Osteocyte (in vitro differentiated cells): ENCODE measurements around the gene PTK7. TPM values are rescaled to one million over a fixed set of nuclear protein-coding genes. Genes with fewer than 3 reads are reported as not detected.

Experiments used
- DNase-seq: peaks from one replicate; pipeline ENCODE4 v3.0.0; 2021; ENCODE audit warnings: mixed read lengths; ENCODE audit not compliant: unreplicated experiment; ENCODE audit errors: extremely low spot score
- H3K27ac Mint-ChIP-seq: one replicate; pipeline ENCODE4 v1.8.0; 2021; ENCODE audit warnings: mild to moderate bottlenecking, mixed read lengths; ENCODE audit not compliant: unreplicated experiment
- H3K27me3 Mint-ChIP-seq: one replicate; pipeline ENCODE4 v1.8.0; 2021; ENCODE audit warnings: mixed read lengths; ENCODE audit not compliant: unreplicated experiment
- H3K36me3 Mint-ChIP-seq: one replicate; pipeline ENCODE4 v1.8.0; 2021; ENCODE audit warnings: mixed read lengths; ENCODE audit not compliant: unreplicated experiment
- H3K4me1 Mint-ChIP-seq: one replicate; pipeline ENCODE4 v1.8.0; 2021; ENCODE audit warnings: mixed read lengths; ENCODE audit not compliant: unreplicated experiment
- H3K4me3 Mint-ChIP-seq: one replicate; pipeline ENCODE4 v1.8.0; 2021; ENCODE audit warnings: mild to moderate bottlenecking, moderate library complexity, mixed read lengths; ENCODE audit not compliant: unreplicated experiment
- H3K9me3 Mint-ChIP-seq: one replicate; pipeline ENCODE4 v1.8.0; 2021; ENCODE audit warnings: mixed read lengths; ENCODE audit not compliant: unreplicated experiment
- CTCF ChIP-seq: fragments of 200-600 bp; sonication (generic); IDR thresholded peaks from 2 replicates; pipeline ENCODE4 v1.5.0; 2021; ENCODE audit warnings: antibody characterized with exemption, mild to moderate bottlenecking, moderate library complexity
- total RNA-seq: library from RNA; stranded (reverse); gene quantifications from 2 replicates; pipeline ENCODE4 v1.2.1, GENCODE V29; 2021

PTK7 gene
- total RNA-seq, 1 donor from 2014 or later, result 183 TPM

- Mint-ChIP-seq H3K9me3 (no peaks in the 10 kb centered on the region), H3K36me3 (peaks cover 30% of the 10 kb centered on the region), H3K4me1 (peaks cover 46% of the 10 kb centered on the region), H3K4me3 (peak overlapping the region; percentile 97), H3K27ac (peak overlapping the region; percentile 97), H3K27me3 (no peaks in the 10 kb centered on the region)
- DNase-seq, result no peak
- no peak for TF ChIP-seq CTCF
Observed at GRCh38 chr6:43054206-43054943, 21.7 kb upstream of the PTK7 start.

GRCh38 chr6:43055966-43056365, 20.1 kb upstream of the PTK7 start:
- H3K9me3 Mint-ChIP-seq, result no peaks in the 10 kb centered on the region
- no peak for TF ChIP-seq CTCF
- H3K4me1 Mint-ChIP-seq, result peaks cover 54% of the 10 kb centered on the region
- H3K36me3 Mint-ChIP-seq, result peaks cover 17% of the 10 kb centered on the region
- no peak for DNase-seq
- H3K27me3 Mint-ChIP-seq, result no peaks in the 10 kb centered on the region
- peak overlapping the region; percentile 7 for H3K27ac Mint-ChIP-seq
- no peak overlapping the region for H3K4me3 Mint-ChIP-seq

- TF ChIP-seq CTCF, result no peak
- H3K4me3 Mint-ChIP-seq, result peak overlapping the region; percentile 95
- no peaks in the 10 kb centered on the region for H3K9me3 Mint-ChIP-seq
- H3K4me1 Mint-ChIP-seq, result peaks cover 38% of the 10 kb centered on the region
- H3K27me3 Mint-ChIP-seq, result no peaks in the 10 kb centered on the region
- peaks cover 15% of the 10 kb centered on the region for H3K36me3 Mint-ChIP-seq
- peak overlapping the region; percentile 99 for H3K27ac Mint-ChIP-seq
- no peak for DNase-seq
Observed at GRCh38 chr6:43058531-43058930, 17.6 kb upstream of the PTK7 start.

DNA sequence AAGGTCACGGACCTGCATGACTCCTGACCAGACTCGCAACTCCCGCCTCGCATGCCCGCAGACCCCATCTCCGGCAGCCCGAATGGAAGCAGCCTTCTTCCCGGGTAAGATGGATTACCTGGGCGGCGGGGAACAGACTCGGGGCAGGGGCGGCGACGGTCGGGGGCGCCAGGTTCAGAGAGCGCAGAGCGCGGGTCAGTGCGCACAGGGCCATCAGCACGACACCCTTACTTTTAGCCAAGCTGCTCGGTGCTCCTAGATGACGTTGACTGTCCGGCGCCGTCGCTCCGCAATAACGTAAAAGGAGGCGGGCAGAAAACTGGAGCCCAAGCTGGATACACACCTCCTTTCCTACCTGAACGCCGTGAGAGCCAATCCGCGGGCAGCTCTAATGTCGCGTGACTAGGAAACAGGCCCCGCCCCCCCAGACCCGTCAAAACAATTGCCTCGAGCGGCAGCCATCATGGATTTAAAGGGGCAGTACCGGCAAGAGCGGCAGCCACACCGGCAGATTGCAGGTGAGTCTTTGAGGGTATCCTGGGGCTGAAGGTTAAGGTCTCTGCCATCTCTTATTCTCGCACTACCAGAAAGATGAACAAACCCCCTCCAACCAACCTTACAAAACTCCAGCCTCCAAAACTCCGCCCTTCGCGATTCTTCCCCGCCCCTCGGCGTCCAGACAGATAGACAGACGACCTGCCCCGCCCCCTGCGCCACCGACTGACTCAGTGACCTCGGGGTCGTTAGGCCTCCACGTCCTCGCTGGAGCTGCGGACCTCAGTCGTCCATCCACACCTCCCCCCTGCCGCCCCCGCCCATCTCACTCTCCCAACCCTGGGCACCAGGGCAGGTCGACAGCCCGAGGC, 16.7 kb upstream of the PTK7 start, which contains the start of the genes KLC4 and MRPL2:
Gene KLC4, plus strand, starts transcription at position 464 of the 866 bp plus-strand sequence. CDS start 1,705 bp downstream, outside the sequence.
Gene MRPL2, minus strand, starts transcription at position 267 of the 866 bp plus-strand sequence. Its CDS starts 53 bp downstream, at position 214.
- peaks cover 19% of the 10 kb centered on the region for H3K36me3 Mint-ChIP-seq
- peak; percentile 98 for DNase-seq
- H3K4me1 Mint-ChIP-seq, result peaks cover 32% of the 10 kb centered on the region
- H3K27ac Mint-ChIP-seq, result peak within 1 kb of the TSS; percentile 99
- no peaks in the 10 kb centered on the region for H3K9me3 Mint-ChIP-seq
- no peaks in the 10 kb centered on the region for H3K27me3 Mint-ChIP-seq
- peak within 1 kb of the TSS; percentile 95 for H3K4me3 Mint-ChIP-seq
- TF ChIP-seq CTCF, result no peak
